Suppressor macrophage treated with lipopolysaccharide for 1 hour (primary cell): ENCODE results near the gene HOXA9.

Experiments used
- DNase-seq, 3 donors: peaks; one replicate each; pipeline ENCODE4 v3.0.0-alpha.2; 2020 to 2022

Gene HOXA9

GRCh38 chr7:27141137-27141922, 24.0 kb downstream of the HOXA9 start:
- no peak for DNase-seq

DNA sequence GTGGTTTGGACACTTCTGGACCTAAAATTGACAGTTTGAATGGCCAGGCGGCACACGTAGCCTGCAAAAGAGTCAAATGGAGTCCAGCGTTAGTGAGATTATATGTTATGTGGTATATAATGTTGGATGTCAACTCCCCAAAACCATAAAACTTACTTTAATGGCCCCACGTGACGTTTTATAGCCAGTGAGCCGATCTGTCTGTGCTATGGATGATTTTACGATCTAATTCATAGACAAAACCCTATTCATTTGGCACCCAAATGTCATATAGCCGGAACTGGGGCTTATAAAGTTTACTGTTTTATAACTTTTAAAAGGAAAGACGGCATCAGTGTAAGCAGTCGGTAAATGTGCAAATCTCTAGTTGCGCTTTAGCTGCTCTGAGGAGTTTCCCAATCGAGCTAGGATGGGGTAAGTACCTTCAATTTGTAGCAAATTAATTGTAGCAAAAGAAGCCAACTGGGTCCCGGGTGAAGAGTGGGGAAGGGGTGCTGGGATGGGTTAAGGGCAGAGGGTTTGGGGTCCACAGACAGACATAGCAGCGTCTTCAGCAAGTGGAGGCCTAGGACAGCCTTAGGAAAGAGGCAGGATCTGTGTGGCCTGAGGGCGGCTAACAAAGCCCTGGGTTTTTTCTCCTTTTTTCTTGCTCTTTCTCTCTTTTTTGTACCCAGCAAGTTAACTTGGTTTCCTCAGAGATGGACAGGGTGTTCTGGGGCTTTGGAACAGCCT, 25.0 kb downstream of the HOXA9 start:
- DNase-seq, result no peak

GRCh38 chr7:27139334-27140125, 25.8 kb downstream of the HOXA9 start:
- DNase-seq, result no peak

- DNase-seq, result no peak
Observed at GRCh38 chr7:27138985-27139333, 26.4 kb downstream of the HOXA9 start.

DNA sequence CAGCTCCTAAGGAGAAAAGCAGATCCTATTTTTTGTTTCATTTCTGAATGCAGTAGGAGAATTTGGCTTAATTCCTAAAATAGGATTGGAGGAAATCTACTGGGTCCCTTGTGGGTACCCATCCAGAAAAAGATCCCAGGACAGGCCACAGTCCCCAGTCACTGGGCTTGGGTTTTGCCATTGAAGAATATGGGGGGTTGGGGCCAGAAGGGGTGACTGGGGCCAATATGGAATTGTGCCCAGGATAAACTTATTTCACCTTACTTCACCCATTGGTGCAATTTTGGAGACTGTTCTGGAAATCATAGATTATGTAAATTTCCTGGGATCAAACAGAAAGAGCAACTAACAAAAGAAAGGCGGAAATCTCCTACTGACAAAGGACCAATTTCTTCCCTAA, 26.9 kb downstream of the HOXA9 start:
- DNase-seq, result no peak

- no peak for DNase-seq
Observed at GRCh38 chr7:27137640-27138315, 27.6 kb downstream of the HOXA9 start.

GRCh38 chr7:27134392-27134791, 30.9 kb downstream of the HOXA9 start:
- peak; percentile 88 to 98 (median 97) for DNase-seq

GRCh38 chr7:27133409-27134231, 31.7 kb downstream of the HOXA9 start:
- DNase-seq, result peak in 1 of 3 donors; percentile 43

- no peak for DNase-seq
Observed at GRCh38 chr7:27132978-27133377, 32.4 kb downstream of the HOXA9 start.

GRCh38 chr7:27132214-27132613, 33.1 kb downstream of the HOXA9 start:
- DNase-seq, result no peak

DNA sequence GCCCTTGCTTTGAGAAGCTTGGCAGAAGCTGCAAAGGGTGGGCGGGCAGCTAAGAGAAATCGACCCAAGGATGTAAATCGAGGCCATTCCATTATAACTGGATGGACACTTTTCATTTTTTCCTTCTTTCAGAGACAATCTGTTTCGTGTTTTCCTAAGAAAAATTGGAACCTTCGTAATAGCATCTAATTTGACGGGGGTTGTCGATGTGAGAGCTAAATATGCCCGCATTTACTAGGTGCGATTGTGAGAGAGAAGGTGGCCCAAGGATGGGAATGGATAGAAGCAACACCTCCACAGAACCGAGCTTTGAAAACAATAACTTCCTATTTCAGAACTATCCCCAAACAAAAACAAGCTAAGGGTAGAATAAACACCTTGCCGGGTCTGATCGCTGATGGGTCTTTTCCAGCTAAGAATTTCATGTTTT, 33.9 kb downstream of the HOXA9 start:
- DNase-seq, result no peak

- DNase-seq, result peak; percentile 73 to 95 (median 83)
Observed at GRCh38 chr7:27130540-27131389, 34.6 kb downstream of the HOXA9 start, which contains the start of gene HOXA4. TSS of gene HOXA4 (minus strand) at chr7:27130757. CDS start at chr7:27130733, 24 bp downstream.

DNA sequence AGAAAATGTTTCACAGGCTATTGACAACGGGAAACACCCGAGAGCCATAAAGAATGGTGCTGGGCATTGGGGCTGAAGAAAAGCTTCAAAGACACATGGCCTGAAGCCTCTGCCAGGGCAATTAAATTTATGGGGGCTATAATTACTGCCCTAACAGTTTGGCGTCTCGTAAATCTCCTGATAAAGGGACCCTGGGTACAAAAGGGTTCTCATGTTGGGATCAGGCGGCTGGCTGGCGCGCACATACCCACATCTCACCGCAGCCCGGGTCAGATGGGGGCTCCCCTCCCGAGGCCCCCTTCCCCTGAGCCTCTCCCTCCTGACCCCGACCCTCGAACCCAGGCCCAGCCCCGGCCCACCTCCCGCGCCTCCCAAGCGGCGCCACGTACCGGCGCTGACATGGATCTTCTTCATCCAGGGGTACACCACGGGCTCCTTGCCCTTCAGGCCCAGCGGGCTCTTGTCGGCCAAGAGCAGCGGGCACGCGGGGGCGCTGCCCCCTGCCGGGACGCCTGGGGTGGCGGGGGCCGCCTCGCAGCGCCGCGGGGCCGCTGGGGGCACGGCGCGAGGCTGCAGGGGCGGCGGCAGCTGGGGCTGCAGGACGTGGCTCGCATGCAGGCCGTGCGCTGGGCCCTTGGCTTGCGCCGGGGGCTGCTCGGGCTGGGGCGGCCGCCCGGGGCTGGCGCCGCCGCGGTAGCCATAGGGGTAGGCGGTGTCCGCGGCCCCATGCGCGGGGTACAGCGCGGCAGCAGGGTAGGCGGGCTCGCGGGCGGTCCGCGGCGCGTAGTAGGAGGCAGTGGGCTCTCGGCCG, 35.4 kb downstream of the HOXA9 start:
- DNase-seq, result peak in 1 of 3 donors; percentile 53

GRCh38 chr7:27128776-27129728, 36.3 kb downstream of the HOXA9 start:
- DNase-seq, result no peak

DNA sequence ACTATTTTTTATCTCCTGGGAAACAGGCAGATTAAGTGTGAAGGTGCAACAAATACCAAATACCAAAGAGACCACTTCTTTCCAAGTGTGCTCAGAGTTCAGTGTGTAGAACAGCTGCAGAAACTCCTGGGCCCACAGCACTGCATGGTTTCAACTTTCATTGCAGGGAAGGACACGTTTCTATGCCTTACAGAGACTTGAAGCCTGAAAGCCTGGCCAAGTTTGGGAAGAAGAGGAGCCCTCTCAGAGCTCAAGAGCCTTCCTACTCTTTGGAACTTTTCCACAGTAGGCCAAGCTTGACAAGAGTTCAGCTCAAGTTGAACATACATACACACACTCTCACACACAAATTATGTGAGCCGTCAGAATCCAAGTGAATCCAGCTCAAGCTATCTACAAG, 37.3 kb downstream of the HOXA9 start:
- DNase-seq, result no peak

DNA sequence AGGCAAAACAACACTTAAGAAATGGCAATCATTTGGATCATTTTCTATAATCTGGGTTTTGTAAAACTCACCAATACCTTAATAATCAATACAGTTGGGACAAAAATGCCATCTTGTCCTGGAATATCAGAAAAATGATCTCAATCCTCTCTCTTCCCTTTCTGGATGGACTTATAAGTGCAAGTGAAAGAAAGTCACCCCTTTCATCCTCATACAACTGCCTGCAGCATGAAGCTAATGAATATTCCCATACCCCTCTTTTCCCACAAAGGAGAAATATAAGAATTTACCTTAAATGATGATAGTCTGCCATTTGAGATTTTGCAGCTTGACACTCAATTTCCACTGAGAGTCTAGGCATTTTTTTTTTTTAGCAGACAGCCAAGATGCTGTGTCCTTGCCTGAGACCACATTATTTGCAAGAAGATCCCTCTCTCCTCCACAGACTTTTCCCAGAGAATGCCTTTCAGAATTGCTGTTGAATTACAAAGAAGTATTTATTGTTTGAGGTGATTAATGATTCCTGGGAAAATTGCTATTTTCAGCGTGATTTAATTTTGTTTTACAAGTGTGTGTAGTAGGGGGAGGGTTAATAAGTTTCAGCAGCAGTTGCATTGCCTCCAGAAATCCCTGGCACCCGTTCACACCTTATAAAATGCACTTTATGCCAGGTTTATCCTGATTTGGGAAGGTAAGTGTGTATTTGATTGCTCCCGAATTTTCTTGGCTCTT, 38.6 kb downstream of the HOXA9 start:
- no peak for DNase-seq

GRCh38 chr7:27125986-27126394, 39.3 kb downstream of the HOXA9 start:
- DNase-seq, result no peak
